Neuronal stem cell (in vitro differentiated cells): ENCODE data around the gene COBLL1.

Experiments used
- DNase-seq: peaks from one replicate; pipeline ENCODE4 v3.0.0-alpha.2; 2013; ENCODE audit warnings: low spot score
- H2AFZ ChIP-seq: one replicate; pipeline ENCODE4 v1.6.1; 2013; ENCODE audit warnings: mild to moderate bottlenecking, low read length, inconsistent platforms
- H2AK5ac ChIP-seq: 2 replicates; pipeline ENCODE4 v1.6.1; 2013; ENCODE audit warnings: low read depth, mild to moderate bottlenecking, inconsistent platforms, low read length, moderate library complexity, mixed read lengths
- H2BK120ac ChIP-seq: 2 replicates; pipeline ENCODE4 v1.6.1; 2013; ENCODE audit warnings: low read depth, mild to moderate bottlenecking, inconsistent platforms, low read length, moderate library complexity, mixed read lengths
- H2BK12ac ChIP-seq: one replicate; pipeline ENCODE4 v1.6.1; 2013; ENCODE audit warnings: low read length, inconsistent platforms
- H2BK15ac ChIP-seq: 2 replicates; pipeline ENCODE4 v1.6.1; 2013; ENCODE audit warnings: mild to moderate bottlenecking, low read length, inconsistent platforms, mixed read lengths
- H2BK5ac ChIP-seq: one replicate; pipeline ENCODE4 v1.6.1; 2013; ENCODE audit warnings: inconsistent platforms, mild to moderate bottlenecking, low read length, moderate library complexity
- H3K14ac ChIP-seq: one replicate; pipeline ENCODE4 v1.6.1; 2013; ENCODE audit warnings: low read length, inconsistent platforms
- H3K18ac ChIP-seq: 2 replicates; pipeline ENCODE4 v1.6.1; 2013; ENCODE audit warnings: low read length, inconsistent platforms
- H3K23ac ChIP-seq: 2 replicates; pipeline ENCODE4 v1.6.1; 2013; ENCODE audit warnings: low read depth, mild to moderate bottlenecking, mixed read lengths, low read length, inconsistent platforms; ENCODE audit not compliant: poor library complexity
- H3K27ac ChIP-seq: replicated peaks from 3 replicates; pipeline ENCODE4 v1.5.1; 2013; ENCODE audit warnings: low read length, inconsistent platforms
- H3K27me3 ChIP-seq, 3 experiments: 2 replicates each; pipeline ENCODE4 v1.6.1; 2013; ENCODE audit warnings: low read length in 3 of 3, mild to moderate bottlenecking in 2 of 3, inconsistent platforms in 1 of 3, low read depth in 1 of 3, mixed read lengths in 1 of 3, moderate library complexity in 1 of 3; ENCODE audit not compliant: control insufficient read depth in 3 of 3, insufficient read depth in 3 of 3
- H3K36me3 ChIP-seq, 2 donors: replicated peaks in 1 of 2; 2 replicates each; pipeline ENCODE4 v1.6.1; 2013; ENCODE audit warnings: low read length in 2 of 2; ENCODE audit not compliant: control insufficient read depth in 2 of 2, insufficient read depth in 2 of 2
- H3K4ac ChIP-seq: 2 replicates; pipeline ENCODE4 v1.6.1; 2013; ENCODE audit warnings: inconsistent platforms, mild to moderate bottlenecking, low read length, moderate library complexity
- H3K4me1 ChIP-seq, 2 donors: 1 replicate in 1 of 2; 2 replicates in 1 of 2; pipeline ENCODE4 v1.6.1; 2013; ENCODE audit warnings: low read length in 2 of 2, low read depth in 1 of 2; ENCODE audit not compliant: control insufficient read depth in 2 of 2, insufficient read depth in 1 of 2
- H3K4me2 ChIP-seq: one replicate; pipeline ENCODE4 v1.6.1; 2013; ENCODE audit warnings: mild to moderate bottlenecking, low read length, inconsistent platforms; ENCODE audit not compliant: insufficient read depth, poor library complexity, severe bottlenecking
- H3K4me3 ChIP-seq, 2 donors: 2 replicates each; pipeline ENCODE4 v1.5.1; 2013; ENCODE audit warnings: low read length in 2 of 2, mild to moderate bottlenecking in 2 of 2, inconsistent platforms in 1 of 2, moderate library complexity in 1 of 2
- H3K79me1 ChIP-seq: one replicate; pipeline ENCODE4 v1.6.1; 2013; ENCODE audit warnings: low read depth, mild to moderate bottlenecking, inconsistent platforms, low read length, moderate library complexity
- H3K9ac ChIP-seq: one replicate; pipeline ENCODE4 v1.6.1; 2013; ENCODE audit warnings: mild to moderate bottlenecking, low read depth, low read length, inconsistent platforms; ENCODE audit not compliant: poor library complexity
- H3K9me3 ChIP-seq, 2 donors: replicated peaks in 1 of 2; 2 replicates each; pipeline versions ENCODE3 to v1.6.1; 2013; ENCODE audit warnings: low read length in 2 of 2, mild to moderate bottlenecking in 2 of 2, inconsistent platforms in 1 of 2, low read depth in 1 of 2, mixed read lengths in 1 of 2, moderate library complexity in 1 of 2; ENCODE audit not compliant: control insufficient read depth in 2 of 2, insufficient read depth in 1 of 2
- H4K8ac ChIP-seq: one replicate; pipeline ENCODE4 v1.6.1; 2013; ENCODE audit warnings: low read depth, mild to moderate bottlenecking, inconsistent platforms, low read length, moderate library complexity
- H4K91ac ChIP-seq: one replicate; pipeline ENCODE4 v1.6.1; 2013; ENCODE audit warnings: low read length, low read depth, mild to moderate bottlenecking, inconsistent platforms; ENCODE audit not compliant: poor library complexity
- WGBS, 2 donors: extraction: QIAGEN DNeasy Blood & Tissue Kit; methylation state at CpG; one replicate each; pipeline ENCODE4 v1.1.7; 2013; ENCODE audit warnings: missing lambda C conversion rate in 2 of 2, mixed read lengths in 1 of 2; ENCODE audit not compliant: insufficient read length in 2 of 2, insufficient replicate concordance in 1 of 2; ENCODE audit errors: extremely low coverage in 2 of 2; 5-methylcytosine and 5-hydroxymethylcytosine counted together

Gene COBLL1

GRCh38 chr2:164796999-164797398, 44.6 kb downstream of the COBLL1 start:
- H3K14ac ChIP-seq: no peak overlapping the region
- H4K8ac ChIP-seq: no peak overlapping the region
- H2BK15ac ChIP-seq: no peak overlapping the region
- H3K27me3 ChIP-seq: no peaks in the 10 kb centered on the region
- H3K4me1 ChIP-seq: no peaks in the 10 kb centered on the region
- H2BK120ac ChIP-seq: no peak overlapping the region
- no peak overlapping the region for H3K18ac ChIP-seq
- H3K4ac ChIP-seq: no peak overlapping the region
- H3K27ac ChIP-seq: no peak overlapping the region
- no peaks in the 10 kb centered on the region for H3K36me3 ChIP-seq
- no peak overlapping the region for H3K23ac ChIP-seq
- no CpG with 5 or more reads among the region's 2 CpGs for WGBS, 2 donors
- no peak overlapping the region for H2BK12ac ChIP-seq
- H2AFZ ChIP-seq: no peak overlapping the region
- H3K79me1 ChIP-seq: no peaks in the 10 kb centered on the region
- H2AK5ac ChIP-seq: no peak overlapping the region
- H3K4me2 ChIP-seq: no peak overlapping the region
- H2BK5ac ChIP-seq: no peak overlapping the region
- H3K9me3 ChIP-seq: no peaks in the 10 kb centered on the region
- H4K91ac ChIP-seq: no peak overlapping the region
- DNase-seq: no peak
- H3K9ac ChIP-seq: no peak overlapping the region
- no peak overlapping the region for H3K4me3 ChIP-seq

GRCh38 chr2:164794432-164795231, 47.0 kb downstream of the COBLL1 start:
- no peak for DNase-seq
- no CpG with 5 or more reads among the region's 4 CpGs for WGBS, 2 donors
- no peak overlapping the region for H3K27ac ChIP-seq

GRCh38 chr2:164794016-164794415, 47.6 kb downstream of the COBLL1 start:
- H2BK5ac ChIP-seq: no peak overlapping the region
- H4K91ac ChIP-seq: no peak overlapping the region
- no peak overlapping the region for H2AFZ ChIP-seq
- no peak overlapping the region for H2BK120ac ChIP-seq
- no peak overlapping the region for H3K9ac ChIP-seq
- H3K27me3 ChIP-seq: no peaks in the 10 kb centered on the region
- no peak overlapping the region for H3K4me2 ChIP-seq
- no peak overlapping the region for H2BK15ac ChIP-seq
- H2BK12ac ChIP-seq: no peak overlapping the region
- H4K8ac ChIP-seq: no peak overlapping the region
- no peaks in the 10 kb centered on the region for H3K36me3 ChIP-seq
- H2AK5ac ChIP-seq: no peak overlapping the region
- no peak overlapping the region for H3K27ac ChIP-seq
- no peak overlapping the region for H3K23ac ChIP-seq
- H3K9me3 ChIP-seq: no peaks in the 10 kb centered on the region
- no peak overlapping the region for H3K14ac ChIP-seq
- no peak for DNase-seq
- H3K4ac ChIP-seq: no peak overlapping the region
- no peaks in the 10 kb centered on the region for H3K4me1 ChIP-seq
- no peak overlapping the region for H3K18ac ChIP-seq
- no peaks in the 10 kb centered on the region for H3K79me1 ChIP-seq
- H3K4me3 ChIP-seq: no peak overlapping the region

More at GRCh38 chr2:164794432-164795231, 47.0 kb downstream of the COBLL1 start:
- H2BK5ac ChIP-seq: no peak overlapping the region
- H3K79me1 ChIP-seq: no peaks in the 10 kb centered on the region
- H2AK5ac ChIP-seq: no peak overlapping the region
- H3K23ac ChIP-seq: no peak overlapping the region
- H3K4me2 ChIP-seq: no peak overlapping the region
- no peak overlapping the region for H3K14ac ChIP-seq
- H2AFZ ChIP-seq: no peak overlapping the region
- H2BK120ac ChIP-seq: no peak overlapping the region
- no peak overlapping the region for H3K4ac ChIP-seq
- no peaks in the 10 kb centered on the region for H3K4me1 ChIP-seq
- no peak overlapping the region for H2BK12ac ChIP-seq
- no peak overlapping the region for H4K91ac ChIP-seq
- H3K36me3 ChIP-seq: no peaks in the 10 kb centered on the region
- H3K9me3 ChIP-seq: no peaks in the 10 kb centered on the region
- no peaks in the 10 kb centered on the region for H3K27me3 ChIP-seq
- H2BK15ac ChIP-seq: no peak overlapping the region
- H3K18ac ChIP-seq: no peak overlapping the region
- no peak overlapping the region for H3K4me3 ChIP-seq
- no peak overlapping the region for H3K9ac ChIP-seq
- H4K8ac ChIP-seq: no peak overlapping the region

GRCh38 chr2:164793529-164793928, 48.1 kb downstream of the COBLL1 start:
- no peaks in the 10 kb centered on the region for H3K4me1 ChIP-seq
- H3K14ac ChIP-seq: no peak overlapping the region
- H4K91ac ChIP-seq: no peak overlapping the region
- H3K4me3 ChIP-seq: no peak overlapping the region
- H2BK5ac ChIP-seq: no peak overlapping the region
- H3K79me1 ChIP-seq: no peaks in the 10 kb centered on the region
- H2BK12ac ChIP-seq: no peak overlapping the region
- H3K9me3 ChIP-seq: no peaks in the 10 kb centered on the region
- no peak overlapping the region for H2BK120ac ChIP-seq
- H3K4me2 ChIP-seq: no peak overlapping the region
- no peak overlapping the region for H2AFZ ChIP-seq
- H4K8ac ChIP-seq: no peak overlapping the region
- WGBS, 2 donors: no CpG with 5 or more reads among the region's 1 CpG
- H3K23ac ChIP-seq: no peak overlapping the region
- no peak overlapping the region for H2BK15ac ChIP-seq
- H3K9ac ChIP-seq: no peak overlapping the region
- H2AK5ac ChIP-seq: no peak overlapping the region
- DNase-seq: no peak
- H3K18ac ChIP-seq: no peak overlapping the region
- no peak overlapping the region for H3K27ac ChIP-seq
- no peaks in the 10 kb centered on the region for H3K27me3 ChIP-seq
- no peaks in the 10 kb centered on the region for H3K36me3 ChIP-seq
- H3K4ac ChIP-seq: no peak overlapping the region
